COR-L47 (cell line): ENCODE data around the gene MCC.
"Not testable (repeated sequence)": the region's sequence is repeated elsewhere in the genome, so short reads cannot be mapped to it uniquely, and the experiment has no call there.

Experiments used
- DNase-seq: peaks from one replicate; lab custom pipeline; 2025; lab: John Stamatoyannopoulos, UW

The MCC gene

DNA sequence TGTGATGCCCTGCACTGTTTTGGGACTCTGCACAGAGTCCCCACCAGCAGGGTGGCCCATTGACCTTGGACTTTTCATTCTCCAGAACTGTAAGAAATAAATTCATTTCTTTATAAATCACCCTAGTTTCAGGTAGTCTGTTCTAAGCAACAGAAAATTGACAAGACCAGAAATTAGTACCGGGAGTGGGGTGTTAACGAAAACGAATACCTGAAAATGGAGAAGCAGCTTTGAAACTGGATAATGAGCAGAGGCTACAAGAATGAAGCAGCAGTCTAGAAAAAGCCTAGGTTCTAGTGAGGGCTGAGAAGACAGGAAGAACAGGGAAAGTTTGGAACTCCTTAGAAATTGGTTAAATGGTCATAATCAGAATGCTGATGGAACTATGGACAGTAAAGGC lies 2.1 kb upstream of the MCC start:
- DNase-seq = no peak

DNA sequence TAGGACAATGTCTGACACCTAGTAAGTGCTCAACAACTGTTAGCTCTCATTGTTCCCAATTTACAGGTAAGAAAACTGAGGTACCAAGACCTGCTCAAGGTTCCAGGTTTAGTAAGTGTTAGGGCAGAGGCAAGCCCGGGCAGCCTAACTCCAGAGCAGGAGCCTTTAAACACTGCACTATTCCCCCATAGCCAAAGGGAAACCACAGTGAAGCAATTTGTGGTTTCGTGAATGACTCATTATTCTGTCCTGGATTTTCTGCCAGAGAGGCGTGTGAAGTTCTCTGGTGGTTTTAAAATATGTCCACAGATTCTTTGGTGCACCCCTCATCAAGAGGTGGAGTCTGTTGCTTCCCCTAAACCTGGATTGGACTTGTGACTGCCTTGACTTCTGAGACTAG lies 1.0 kb upstream of the MCC start:
- no peak for DNase-seq

DNA sequence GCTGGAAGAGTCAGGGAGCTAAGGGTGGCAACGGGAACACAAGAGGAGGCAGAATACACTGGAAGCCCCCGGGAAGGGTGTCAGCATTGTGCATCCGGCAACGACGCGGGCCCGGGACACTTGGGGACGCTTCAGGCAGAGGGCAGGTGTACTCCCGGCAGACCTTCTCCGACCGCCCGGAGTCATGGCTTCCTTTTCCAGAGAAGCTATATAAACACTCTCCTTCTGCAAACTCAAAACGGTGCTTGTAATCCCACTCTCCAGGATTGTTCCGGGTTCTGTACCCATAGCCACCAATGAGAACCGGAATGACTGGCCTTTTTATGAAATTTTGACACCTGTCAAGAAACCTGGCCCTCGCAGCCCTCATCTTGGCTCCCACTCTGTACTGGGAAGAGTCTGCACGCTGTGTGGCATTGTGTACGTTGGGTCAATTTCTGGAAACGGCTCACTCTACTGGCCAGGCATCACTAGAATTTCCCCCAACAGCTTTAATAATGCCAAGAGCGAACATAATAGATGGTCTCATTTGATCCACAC lies 462 bp upstream of the MCC start:
- peak; percentile 26 for DNase-seq

DNA sequence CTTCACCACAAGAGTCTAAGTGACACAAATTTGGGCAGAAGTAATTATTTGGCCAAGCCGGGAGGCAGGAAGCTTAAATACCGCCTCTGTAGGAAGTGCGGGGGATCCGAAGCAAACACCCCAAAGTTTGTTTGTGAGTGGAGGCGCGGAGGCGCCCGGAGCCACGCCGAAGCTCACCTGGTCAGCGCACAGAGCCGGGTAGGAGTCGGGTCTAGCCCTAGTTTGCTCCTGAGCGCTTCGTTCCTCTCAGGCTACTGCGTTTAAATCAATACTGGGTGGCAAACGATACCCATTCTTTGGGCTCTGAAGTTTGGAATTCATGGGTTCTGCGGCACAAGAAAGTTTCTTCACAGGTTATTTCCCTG lies 855 bp downstream of the MCC start:
- peak; percentile 5 for DNase-seq

DNA sequence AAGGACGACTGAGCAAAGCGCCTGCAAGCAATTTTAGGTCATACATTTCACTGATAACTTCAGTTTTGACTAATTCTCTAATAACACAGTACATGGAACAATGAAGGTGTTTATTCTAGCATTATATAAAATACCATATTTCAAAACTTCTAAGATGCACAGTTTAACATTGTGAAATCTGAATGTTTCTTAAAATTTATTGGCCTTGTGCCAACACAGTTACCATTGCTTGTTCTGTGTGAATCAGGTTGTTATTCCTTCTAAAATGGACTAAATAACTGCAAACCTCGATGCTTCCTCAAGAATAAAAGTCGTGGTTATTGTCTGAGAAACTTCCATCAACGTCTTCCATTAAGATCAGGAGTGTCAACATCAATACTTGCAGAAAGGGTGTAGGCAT lies 8.0 kb downstream of the MCC start:
- no peak for DNase-seq

DNA sequence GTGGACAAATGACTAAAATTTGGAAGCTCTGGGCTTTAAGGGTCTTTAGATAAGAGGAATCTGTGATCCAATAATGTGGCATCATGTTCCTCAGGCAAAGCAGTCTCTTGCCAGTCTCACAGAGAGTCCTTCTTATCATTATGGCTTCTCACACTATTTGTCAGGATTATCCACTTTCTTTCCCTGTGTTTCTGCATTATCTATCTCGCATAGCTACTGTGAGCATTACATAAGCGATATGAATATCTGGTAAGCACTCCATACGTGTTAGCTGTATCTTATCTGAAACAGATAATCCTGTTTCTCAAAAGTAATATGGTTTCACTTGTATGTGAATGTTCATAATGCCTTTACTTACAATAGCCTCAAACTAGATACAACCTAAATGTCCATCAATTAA lies 9.6 kb downstream of the MCC start:
- DNase-seq = no peak

DNA sequence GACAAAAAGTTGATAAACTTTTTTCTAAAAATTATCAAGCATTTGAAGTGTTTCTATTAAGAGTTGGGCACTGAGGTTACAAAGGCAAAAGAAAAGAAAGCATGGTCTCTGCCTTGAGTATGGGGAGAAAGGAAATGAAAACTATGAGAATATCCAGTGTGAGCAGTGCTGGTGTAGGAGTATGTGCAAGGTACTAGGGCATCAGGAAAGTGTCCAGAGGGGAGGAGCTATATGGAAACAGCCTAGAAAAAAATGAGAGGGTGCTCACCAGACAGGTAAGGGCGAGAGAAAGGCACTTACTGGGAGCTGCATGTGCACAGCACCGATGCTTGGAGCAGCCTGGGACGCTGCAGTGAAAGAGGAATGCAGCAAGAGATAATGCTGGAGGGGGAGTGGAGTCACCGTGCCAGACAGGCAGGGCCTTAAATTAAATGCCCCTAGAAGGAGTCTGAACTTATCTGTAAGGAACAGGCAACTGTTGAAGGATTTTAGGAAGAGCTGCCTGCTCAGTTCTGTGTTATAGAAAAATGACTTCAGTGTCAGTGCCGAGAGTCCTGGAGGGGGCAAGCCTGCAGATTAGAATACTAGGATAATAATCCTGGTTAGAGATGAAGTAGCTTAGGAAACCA lies 14.0 kb downstream of the MCC start:
- no peak for DNase-seq

DNA sequence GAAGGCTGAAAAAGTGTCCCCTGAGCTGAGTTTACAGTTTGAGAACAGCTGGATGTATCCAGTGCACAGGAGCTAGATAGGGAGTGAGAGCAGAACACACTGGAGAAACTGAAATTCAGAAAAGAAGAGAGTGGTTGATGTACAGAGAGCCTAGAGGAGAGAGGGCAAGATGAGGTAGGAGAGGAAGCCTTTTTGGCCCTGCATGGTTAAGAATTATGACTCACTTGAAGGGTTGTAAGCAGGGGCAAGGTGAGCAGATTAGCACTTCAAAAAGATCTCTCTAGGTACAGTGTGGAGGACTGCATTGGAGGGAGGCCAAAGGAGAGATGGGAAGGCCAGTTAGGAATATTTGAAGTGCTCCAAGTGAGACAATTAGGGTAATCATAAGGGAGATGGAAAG lies 25.2 kb downstream of the MCC start:
- DNase-seq = no peak

DNA sequence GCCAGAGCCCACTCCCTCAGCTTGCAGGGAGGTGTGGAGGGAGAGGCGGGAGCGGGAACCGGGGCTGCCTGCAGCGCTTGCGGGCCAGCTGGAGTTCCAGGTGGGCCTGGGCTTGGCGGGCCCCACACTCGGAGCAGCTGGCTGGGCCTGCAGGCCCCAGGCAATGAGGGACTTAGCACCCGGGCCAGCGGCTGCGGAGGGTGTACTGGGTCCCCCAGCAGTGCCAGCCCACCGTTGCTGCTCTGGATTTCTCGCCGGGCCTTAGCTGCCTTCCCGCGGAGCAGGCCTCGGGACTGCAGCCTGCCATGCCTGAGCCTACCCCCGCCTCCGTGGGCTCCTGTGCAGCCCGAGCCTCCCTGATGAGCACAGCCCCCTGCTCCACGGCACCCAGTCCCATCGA lies 31.1 kb downstream of the MCC start:
- DNase-seq = not testable (repeated sequence)

DNA sequence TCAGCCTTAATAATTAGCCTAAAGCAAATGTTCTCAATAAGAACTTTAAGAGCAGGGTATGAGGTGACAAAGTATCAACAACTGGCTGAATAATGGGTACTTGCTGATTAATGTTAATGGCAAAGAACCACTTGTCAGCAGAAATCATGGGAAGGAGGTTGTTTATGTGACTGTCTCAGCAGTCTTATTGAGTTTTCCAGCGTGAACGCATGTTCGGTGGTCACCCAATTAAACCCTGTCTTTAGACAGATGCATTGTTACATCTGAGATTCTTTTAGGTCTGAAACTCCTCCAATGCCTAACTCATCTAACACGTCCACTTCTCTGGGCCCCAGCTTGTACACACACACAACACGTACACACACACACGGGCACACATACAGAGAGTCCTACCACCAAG lies 35.3 kb downstream of the MCC start:
- no peak for DNase-seq

DNA sequence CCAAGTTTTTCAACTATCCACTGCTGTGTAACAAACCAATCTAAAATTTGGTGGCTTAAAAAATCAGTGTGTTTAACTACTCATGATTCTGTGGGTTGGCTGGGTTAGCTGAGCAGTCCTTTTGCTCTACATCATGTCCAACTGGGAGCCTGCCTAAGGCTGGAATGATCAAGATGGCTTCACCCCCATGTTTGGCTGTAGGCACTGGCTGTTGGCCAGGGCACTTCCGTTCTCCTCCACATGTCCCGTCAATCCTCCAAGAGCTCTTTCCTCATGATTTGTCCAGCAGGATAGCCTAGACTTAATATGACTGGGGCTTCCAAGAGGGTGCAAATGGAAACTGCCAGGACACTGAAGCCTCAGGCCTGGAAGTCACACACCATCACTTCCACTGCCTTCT lies 36.5 kb downstream of the MCC start:
- DNase-seq = no peak

DNA sequence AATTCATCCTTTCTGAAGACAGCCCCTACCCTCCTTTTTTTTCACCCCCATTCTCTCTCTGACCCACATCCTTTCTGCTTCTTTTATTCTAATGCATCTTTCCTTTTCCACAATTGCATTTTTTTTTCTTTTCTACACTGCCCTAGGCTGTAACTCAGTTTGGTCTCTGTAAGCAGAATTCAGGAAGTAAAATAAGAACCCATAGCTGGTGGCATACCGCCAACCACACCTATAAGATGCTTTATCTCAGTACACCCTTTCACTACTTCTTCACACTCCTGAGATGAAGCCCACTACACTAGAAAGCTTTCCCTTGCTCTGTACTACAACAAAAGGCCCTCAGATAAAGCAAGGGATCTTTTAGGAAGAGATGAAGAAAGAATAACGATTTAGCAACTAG lies 37.3 kb downstream of the MCC start:
- DNase-seq = no peak

DNA sequence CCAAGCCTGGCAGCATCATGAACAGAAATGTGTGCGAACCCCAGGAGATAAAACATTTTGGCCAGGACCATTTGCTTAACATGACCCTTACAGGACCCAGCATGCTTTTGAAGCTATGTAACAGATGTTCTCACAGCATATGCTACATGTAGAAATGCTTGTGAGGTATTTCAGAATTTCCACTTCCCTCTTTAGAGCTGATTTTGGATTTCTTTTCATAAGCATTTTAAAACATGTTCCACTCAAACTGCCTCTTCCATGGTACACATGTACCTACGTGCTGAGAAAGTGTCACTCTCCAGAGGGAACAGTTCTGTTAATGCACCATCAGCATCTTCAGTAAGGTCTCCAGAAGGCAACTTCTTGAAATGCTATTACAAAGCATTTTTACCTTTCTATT lies 37.8 kb downstream of the MCC start:
- DNase-seq = no peak

DNA sequence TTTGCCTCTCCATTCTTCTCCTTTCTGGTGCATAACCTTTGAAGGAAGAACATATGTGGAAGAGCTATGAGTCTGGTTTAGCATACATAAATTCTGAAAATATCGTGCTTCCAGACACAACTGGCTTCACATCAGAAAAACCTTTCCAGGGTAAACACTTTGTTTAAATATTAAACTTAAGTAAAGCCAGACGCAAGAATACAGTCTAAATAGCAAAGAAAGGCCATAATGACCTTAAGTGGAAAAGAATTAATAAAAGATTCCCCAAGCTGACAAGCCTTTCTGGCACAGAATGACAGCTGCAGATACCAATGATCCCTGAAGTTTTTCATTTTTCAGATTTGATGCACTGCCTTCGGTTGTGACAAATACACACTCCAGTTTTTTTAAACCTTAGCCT lies 40.0 kb downstream of the MCC start:
- no peak for DNase-seq

DNA sequence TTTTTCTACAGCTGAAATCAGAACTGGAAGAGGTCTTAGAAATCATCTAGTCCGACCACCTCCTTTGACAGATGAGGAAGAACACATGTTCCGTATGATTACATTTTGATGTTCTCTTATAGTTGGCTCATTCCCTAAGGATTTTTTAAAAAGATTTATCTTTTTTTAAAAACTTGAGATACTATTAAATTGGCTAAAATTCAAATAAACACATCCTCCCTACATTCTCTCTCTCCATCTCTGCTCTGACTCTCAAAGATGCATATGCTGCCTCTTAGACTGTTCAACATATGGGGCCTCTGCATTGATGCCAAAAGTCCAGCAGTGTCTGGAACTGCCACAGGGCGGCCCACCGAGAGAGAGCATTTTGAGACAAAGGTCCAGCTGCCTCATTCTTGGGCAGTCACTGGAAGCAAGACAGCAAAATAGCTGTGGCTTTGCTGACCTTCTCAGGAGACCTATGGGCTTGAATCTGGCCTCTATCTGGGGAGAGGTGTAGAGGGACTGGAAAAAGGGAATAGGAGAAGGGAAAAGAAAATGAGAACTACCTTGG lies 40.7 kb downstream of the MCC start:
- DNase-seq = no peak

DNA sequence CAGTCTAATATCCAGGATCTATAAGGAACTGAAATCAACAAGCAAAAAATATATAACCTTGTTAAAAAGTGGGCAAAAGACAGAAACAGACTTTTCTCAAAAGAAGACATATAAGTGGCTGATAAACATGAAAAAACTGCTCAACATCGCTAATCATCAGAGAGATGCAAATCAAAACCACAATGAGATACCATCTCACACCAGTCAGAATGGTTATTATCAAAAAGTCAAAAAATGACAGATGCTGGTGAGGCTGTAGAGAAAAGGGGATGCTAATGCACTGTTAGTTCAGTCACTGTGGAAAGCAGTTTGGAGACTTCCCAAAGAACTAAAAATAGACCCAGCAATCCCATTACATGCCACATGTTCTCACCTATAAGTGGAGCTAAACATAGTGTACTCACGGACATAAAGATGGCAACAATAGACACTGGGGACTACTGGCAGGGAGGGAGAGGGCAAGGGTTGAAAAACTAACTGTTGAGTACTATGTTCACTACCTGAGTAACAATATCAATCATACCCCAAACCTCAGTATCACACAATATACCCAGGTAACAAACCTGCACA lies 41.8 kb downstream of the MCC start:
- no peak for DNase-seq

DNA sequence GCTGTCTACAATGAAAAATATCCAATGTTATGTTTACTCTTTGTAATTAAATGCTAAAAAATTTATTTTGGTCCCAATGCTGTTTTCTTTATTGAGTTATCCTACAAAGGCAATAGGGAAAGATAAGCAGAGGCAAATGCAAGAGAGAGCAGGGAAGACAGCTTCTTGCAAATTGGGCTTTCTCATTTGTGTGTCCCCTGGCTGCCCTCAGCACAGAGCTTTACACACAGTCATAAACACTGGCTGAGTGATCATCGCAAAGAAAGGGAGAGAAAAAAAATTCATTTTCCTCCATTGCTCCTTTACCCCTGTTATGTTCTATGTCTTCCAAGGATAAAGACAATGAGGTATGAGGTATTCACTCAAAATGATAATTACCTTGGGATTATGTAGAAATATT lies 51.1 kb downstream of the MCC start:
- no peak for DNase-seq

DNA sequence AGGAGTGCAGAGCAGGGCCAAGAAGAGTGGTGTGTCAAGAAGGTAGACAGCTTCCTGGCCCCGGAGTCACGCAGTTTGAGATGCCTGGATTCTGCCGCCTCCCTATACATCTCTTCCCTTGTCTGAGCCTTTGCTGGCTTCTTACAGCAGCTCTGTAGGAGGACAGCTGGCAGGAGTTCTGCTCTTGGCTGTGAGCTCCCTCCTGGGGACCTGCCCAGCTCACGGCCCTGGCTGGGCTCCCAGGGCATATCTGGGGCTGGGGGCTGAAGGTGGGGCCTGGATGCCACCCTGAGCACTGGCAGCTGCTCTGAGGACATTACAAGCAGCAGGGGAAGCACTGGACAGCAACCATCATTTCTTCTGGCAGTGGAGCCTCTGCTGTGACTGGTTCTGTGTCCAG lies 52.7 kb downstream of the MCC start:
- no peak for DNase-seq

DNA sequence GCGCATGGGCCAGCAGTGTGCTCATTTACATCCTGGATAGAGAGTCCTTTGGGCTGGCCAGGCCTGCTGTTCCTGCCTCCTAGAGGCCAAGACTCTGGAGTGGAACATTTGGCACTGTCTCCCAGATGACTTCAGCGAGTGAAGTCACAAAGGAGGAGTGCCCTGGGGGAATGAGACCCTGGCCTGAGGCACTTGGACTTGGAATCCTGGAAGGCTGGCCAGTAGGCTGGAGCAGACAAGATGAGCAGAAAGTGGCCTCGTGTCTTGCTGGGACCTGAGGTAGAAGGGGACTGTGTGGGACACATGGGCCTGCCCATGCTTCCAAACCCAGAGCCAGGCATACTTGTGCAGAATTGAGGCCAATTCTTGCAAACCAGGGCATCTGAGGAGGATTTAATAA lies 53.4 kb downstream of the MCC start, which contains the start of gene TSSK1B:
TSS of gene TSSK1B (minus strand) at position 101 of the 400 bp plus-strand sequence. CDS start 150 bp downstream, outside the sequence.
- DNase-seq = no peak

DNA sequence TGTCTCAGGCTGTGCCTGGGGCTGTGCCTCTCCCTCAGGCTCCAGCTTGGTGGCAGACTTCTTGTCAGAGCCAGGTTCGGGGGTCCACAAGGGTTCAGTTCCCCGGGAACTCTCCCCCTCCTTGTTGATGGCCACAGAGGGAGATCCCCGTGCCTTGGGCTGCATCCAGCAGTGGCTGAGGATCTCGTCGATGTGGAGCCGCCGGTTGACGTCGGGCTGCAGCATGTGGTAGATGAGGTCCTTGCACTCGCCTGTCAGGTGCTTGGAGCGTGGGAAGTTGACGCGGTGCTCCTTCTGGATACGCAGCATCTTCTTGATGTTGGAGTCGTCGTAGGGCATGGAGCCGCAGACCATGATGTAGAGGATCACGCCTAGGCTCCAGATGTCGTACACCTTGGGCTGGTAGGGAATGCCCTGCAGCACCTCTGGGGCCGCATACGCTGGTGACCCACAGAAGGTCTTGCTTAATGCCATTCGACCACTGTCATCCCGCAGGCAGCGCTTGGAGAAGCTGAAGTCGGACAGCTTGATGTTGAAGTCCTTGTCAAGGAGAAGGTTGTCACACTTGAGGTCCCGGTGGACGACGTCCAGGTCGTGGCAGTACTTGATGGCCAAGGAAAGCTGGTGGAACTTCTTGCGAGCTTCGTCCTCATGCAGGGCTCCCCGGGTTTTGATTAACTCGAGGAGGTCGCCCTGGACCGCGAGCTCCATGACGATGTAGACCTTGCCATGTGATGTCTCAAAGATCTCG lies 54.2 kb downstream of the MCC start:
- DNase-seq = no peak

DNA sequence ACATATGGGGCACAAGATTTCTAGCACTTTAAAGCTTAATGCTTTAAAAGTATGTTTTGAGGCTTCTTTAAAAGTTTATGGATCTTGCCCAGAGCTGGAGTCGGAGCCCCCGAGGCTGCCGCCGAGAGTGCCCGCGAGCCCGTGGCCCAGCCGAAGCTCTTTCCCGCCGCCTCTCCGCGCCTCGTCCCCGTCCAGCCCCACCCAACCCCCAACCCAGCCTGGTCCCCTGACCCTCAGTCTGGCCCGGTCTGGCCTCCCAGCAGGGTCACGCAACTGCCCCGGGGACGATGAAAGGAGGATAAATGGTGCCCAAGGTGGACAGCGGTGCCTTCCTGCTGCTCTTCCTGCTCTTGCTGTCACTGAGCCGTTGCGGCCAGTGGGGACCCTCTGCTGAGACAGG lies 55.2 kb downstream of the MCC start:
- no peak for DNase-seq

DNA sequence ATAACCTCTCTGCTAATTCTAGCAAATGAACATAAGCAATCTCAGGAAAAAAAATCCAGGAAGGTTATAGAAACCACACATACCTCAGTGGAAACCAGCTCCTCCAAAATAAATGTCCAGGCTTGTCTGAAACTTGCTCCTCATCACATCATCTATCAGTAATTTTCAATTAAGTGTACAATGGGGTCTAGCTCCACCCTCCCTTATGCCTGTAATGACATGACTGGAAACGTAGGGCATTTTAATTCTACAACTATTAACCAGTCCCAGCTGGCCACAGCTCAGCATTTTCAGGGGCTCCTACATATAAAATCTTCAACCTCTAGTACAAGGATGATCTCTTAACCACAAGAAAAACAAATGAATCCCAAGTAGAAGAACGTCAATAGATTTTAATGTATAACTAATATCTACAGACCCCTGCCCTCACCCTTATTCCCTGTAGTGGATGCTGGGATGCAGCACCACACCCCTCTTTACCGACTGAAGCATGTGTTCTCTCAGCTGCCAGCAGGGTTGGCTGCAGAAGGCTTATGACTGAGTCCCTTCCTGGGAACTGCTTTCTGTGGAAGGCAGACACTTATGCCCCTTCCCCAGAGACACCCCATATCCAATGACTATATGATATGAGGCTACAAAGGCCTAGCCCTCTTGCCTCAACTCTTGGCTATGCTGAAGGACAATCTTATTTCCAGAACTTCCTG lies 60.2 kb downstream of the MCC start:
- no peak for DNase-seq
